Retinal pigment epithelial cell (primary cell): ENCODE results near the gene PTPRH.
"Not testable (repeated sequence)": the region's sequence is repeated elsewhere in the genome, so short reads cannot be mapped to it uniquely, and the experiment has no call there.

ENCODE experiments used
- DNase-seq: peaks from one replicate; pipeline ENCODE4 v3.0.0-alpha.2; 2010; ENCODE audit warnings: low read depth
- H3K4me3 ChIP-seq: 2 replicates; pipeline ENCODE4 v1.5.1; 2011; ENCODE audit warnings: mild to moderate bottlenecking, low read length, control low read depth, moderate library complexity
- TF ChIP-seq, protein P1 (sequence below): conservative IDR thresholded peaks from 2 replicates; pipeline ENCODE4 v1.5.1; 2011; ENCODE audit warnings: low read depth, low read length, control low read depth, inconsistent platforms

The PTPRH gene

DNA sequence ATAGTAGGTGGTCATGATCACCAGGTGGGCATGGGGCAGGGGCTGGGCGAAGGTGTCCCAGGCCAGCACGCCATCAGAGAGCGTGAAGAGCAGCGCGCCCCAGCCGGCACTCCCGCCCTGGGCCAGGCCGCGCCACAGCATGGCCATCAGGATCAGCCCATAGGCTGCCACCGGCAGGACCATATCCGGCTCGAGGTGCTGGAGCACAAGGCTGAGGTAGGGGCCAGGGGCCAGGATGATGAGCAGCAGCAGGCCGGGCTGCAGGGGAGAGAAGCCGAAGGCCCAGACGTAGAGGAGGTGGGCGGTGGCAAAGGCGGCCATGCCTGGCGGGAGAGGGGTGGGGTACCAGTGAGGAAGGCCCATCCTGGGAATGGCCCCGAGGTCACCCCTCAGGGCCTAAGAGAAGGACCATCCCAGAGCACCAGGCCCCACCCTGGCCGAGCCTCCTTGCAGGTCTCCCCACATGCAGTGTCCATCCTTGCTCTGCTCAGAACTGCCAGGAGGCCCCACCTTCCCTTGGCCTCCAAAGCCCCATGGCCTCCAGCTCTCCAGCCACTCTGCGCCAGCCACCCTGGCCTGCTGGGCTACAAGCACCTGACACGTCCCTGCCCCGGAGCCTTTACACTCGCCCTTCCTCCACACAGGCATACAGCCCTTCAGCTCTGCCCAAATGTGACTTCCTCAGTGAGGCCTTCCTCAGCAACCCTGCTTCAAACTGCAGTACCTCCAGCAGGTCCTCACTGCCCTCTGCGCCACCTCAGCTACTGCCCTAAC lies 18.1 kb upstream of the PTPRH start:
- TF ChIP-seq, protein P1, sequence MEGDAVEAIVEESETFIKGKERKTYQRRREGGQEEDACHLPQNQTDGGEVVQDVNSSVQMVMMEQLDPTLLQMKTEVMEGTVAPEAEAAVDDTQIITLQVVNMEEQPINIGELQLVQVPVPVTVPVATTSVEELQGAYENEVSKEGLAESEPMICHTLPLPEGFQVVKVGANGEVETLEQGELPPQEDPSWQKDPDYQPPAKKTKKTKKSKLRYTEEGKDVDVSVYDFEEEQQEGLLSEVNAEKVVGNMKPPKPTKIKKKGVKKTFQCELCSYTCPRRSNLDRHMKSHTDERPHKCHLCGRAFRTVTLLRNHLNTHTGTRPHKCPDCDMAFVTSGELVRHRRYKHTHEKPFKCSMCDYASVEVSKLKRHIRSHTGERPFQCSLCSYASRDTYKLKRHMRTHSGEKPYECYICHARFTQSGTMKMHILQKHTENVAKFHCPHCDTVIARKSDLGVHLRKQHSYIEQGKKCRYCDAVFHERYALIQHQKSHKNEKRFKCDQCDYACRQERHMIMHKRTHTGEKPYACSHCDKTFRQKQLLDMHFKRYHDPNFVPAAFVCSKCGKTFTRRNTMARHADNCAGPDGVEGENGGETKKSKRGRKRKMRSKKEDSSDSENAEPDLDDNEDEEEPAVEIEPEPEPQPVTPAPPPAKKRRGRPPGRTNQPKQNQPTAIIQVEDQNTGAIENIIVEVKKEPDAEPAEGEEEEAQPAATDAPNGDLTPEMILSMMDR, result no peak
- no peak for DNase-seq
- no peak overlapping the region for H3K4me3 ChIP-seq

DNA sequence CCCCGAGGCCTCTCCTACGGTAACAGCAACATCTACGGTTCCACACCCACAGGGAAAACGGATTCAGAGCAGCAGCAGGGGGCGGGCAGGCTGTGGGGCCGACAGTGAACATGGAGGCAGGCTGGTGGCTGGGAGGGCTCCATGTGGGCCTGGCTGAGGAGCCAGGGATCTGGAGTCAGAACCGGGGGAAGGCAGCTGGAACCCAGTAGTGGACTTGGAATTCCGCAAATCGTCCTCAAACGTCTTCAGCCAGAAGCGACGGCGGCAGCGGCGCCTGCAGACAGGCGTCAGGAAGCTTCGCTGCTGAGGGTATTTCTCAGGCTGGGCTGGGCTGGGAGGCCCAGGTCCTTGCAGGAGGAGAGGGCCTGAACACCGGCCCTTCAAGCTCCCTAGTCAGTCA lies 17.5 kb upstream of the PTPRH start:
- TF ChIP-seq, protein P1, result no peak
- H3K4me3 ChIP-seq, result no peak overlapping the region
- no peak for DNase-seq

DNA sequence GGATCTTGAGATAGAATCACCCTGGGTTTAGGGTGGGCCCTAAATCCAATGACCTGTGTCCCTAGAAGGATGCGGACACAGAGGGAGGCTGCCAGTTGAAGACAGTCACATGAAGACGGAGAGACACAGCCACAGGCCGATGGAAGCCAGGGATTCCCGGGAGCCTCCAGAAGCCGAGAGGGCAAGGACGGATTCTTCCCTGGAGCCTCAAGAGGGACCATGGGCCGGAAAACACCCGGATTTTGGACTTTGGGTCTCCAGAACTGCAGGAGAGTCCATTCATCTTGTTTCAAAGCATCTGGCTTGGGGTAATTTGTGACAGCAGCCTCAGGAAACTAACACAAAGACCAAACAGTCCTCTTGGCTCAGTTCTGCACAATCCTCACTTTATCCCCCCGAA lies 17.0 kb upstream of the PTPRH start:
- DNase-seq, result no peak
- TF ChIP-seq, protein P1, result no peak
- H3K4me3 ChIP-seq, result no peak overlapping the region

DNA sequence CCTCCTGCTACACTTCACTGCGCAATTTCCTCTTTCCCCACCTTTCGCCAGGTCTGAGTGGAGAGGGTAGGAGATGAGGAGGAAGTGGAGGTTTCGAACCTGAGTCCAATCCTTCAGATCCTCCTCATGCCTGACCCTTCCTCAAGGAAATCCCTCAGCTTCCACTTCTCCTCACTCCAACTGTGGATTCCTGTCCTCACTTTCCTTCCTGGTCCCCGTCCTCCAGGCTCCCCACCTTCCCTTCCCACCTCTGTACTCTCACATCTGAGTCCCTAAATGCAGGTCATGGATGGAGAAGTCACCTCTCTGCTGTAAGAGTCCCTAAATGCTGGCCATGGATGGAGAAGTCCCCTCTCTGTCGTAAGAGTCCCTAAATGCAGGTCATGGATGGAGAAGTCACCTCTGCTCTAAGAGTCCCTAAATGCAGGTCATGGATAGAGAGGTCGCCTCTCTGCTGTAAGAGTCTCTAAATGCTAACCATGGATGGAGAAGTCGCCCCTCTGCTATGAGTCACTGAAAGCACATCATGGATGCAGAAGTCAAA lies 16.2 kb upstream of the PTPRH start:
- H3K4me3 ChIP-seq, result no peak overlapping the region
- TF ChIP-seq, protein P1, result no peak
- DNase-seq, result no peak

DNA sequence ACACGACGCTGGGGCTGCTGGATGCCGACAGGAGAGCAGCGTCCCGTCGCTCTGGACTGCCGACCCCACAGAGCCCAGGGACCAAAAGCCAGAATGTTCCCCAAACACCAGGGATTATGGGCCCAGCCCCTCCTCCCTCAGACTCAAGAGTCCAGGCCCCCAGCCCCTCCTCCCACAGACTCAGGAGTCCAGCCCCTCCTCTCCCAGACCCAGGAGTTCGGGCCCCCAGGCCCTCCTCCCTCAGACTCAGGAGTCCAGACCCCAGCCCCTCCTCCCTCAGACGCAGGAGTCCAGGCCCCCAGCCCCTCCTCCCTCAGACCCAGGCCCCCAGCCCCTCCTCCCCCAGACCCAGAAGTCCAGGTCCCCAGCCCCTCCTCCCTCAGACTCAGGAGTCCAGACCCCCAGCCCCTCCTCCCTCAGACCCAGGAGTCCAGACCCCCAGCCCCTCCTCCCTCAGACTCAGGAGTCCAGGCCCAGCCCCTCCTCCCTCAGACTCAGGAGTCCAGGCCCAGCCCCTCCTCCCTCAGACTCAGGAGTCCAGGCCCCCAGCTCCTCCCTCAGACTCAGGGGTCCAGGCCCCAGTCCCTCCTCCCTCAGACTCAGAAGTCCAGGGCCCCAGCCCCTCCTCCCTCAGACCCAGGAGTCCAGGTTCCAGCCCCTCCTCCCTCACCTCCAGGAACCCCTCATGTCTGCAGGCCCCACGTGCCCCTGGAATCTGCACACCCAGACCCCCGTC lies 15.5 kb upstream of the PTPRH start:
- DNase-seq, H3K4me3 ChIP-seq: not testable (repeated sequence)

DNA sequence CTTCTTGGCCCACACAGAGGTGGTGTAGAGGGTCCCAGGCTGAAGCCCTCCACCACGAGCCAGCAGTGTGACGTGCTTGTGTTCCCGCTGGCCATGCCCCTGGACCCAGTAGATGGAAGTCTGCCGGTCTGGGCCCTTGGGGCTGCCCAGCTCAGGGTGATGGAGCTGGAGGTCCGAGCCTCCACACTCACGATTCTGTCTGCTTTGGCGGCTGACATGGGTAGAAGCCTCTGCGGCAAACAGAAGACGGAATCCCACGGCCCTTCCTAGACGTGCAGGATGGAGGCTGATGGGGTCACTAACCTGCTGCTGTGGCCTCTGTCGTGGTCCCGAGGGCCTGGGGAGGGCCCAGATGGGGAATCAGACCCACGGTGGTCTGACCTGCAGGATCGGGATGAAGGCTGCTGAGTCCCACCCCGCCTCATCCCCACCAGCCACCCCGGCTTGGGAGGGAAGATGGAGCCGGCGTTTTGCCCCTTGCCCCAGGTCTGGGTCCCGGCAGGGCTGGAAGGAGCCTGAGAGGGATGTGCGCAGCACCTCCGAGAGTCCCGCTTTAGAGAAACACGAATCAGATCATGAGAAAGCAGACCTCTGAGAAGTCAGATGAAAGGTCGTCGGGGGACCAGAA lies 14.9 kb upstream of the PTPRH start:
- H3K4me3 ChIP-seq, result no peak overlapping the region
- DNase-seq, result no peak
- TF ChIP-seq, protein P1, result no peak

DNA sequence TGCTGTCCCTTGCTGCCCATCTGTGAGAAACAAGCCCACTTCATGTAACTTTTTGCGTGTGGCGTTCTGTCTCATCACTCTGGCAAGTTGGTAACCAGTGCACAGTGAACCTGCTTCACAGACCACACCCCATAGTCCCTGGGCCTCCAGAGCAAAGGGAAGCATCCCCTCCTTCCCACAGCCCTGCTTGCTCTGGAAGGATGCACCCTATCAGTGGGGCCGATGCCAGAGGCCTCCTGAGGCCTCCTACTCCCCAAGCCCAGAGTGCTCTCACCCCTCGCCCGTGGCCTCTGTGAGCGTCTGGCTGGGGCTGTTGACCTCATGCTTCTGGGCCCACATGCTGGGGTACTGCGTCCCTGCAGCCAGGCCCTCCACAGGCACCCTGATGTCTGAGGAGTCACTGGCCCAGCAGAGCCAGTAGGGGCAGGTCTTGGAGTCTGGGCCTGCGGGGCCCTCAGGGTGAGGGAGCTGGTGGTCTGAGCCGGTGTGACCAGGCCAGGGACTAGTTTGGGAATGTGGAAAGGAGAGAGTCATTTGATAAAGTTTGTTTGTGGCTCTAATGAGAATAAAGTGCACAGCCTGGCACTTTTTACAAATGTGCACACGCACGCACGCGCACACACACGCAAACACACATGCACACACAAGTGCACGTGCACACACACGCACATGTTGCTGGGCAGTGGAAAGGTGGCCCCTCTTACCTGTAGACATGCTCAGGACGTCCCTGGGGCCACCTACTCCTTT lies 14.2 kb upstream of the PTPRH start:
- no peak for DNase-seq
- TF ChIP-seq, protein P1, result no peak
- no peak overlapping the region for H3K4me3 ChIP-seq
